Subcutaneous adipose tissue (tissue), 4 donors: Measurements from ENCODE around the gene DNAH8. TPM values are rescaled to one million over a fixed set of nuclear protein-coding genes. Genes with fewer than 3 reads are reported as not detected.

Experiments used
- total RNA-seq, 4 donors: library from RNA; depleted of rRNA; stranded (reverse); fragments of >200 nt; gene quantifications; one replicate each; pipeline ENCODE4 v1.1.0, GENCODE V29; 2016
- TF ChIP-seq, protein P1 (sequence below): fragments of 450-650 bp; IDR thresholded peaks from one replicate; pipeline ENCODE4 v1.5.1; 2016; ENCODE audit warnings: low read depth, mild to moderate bottlenecking, control low read depth, antibody characterized with exemption, moderate library complexity

DNAH8 gene
- total RNA-seq, 4 donors from 2014 or later, result not detected

DNA sequence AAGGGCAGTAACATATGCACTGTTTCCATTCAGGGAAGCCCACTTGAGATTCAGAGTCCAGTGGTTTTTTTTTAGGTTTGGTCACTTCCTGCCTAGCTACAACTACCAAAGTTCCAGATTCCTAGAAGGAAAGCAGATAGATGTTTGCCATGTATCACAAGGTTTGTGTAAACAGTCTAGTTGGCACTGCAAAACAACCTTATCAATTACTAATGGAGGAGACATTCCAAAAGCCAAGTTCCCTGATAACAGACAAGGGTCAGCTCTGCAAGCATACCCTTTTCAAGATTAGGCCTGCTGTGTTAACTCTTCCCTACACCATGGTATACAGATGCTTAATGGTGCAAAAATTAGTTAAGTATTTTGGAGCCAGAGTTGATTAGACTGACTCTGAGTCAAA is 192.2 kb downstream of the DNAH8 start:
- TF ChIP-seq, protein P1, sequence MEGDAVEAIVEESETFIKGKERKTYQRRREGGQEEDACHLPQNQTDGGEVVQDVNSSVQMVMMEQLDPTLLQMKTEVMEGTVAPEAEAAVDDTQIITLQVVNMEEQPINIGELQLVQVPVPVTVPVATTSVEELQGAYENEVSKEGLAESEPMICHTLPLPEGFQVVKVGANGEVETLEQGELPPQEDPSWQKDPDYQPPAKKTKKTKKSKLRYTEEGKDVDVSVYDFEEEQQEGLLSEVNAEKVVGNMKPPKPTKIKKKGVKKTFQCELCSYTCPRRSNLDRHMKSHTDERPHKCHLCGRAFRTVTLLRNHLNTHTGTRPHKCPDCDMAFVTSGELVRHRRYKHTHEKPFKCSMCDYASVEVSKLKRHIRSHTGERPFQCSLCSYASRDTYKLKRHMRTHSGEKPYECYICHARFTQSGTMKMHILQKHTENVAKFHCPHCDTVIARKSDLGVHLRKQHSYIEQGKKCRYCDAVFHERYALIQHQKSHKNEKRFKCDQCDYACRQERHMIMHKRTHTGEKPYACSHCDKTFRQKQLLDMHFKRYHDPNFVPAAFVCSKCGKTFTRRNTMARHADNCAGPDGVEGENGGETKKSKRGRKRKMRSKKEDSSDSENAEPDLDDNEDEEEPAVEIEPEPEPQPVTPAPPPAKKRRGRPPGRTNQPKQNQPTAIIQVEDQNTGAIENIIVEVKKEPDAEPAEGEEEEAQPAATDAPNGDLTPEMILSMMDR, result no peak

- TF ChIP-seq, protein P1, result no peak
Observed at GRCh38 chr6:38909015-38909730, 194.1 kb downstream of the DNAH8 start.

GRCh38 chr6:38910207-38910606 is 195.1 kb downstream of the DNAH8 start:
- TF ChIP-seq, protein P1, result no peak

GRCh38 chr6:38912378-38912777 is 197.3 kb downstream of the DNAH8 start:
- TF ChIP-seq, protein P1, result no peak

DNA sequence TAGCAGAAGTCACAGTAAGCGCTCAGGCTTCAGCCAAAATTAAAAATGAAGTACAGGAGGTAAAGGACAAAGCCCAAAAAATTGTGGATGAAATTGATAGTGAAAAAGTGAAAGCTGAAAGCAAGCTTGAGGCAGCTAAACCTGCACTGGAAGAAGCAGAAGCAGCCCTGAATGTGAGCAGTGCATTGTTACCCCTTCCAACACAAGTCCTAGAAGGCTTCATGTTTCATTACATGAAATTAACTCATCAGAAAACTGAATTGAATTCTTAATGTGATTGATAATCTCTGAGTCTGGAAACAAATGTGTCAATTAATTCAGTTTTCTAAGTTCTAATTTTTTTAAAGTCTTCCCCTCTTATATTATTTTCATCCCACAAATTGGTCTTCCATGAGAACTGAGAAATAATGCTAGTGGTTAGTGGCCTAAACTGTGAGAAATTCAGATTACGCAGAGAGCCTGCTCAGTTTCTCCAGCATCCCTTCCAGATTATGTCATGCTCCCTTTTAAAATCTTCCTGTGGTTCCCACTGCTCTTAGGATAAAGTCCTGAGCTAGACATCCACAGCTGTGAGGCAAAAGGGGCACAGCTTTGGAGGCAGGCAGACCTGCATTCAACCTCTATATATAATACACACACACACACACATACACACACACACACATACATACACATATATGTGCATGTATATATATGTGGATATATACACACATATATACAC is 200.3 kb downstream of the DNAH8 start:
- TF ChIP-seq, protein P1, result no peak

DNA sequence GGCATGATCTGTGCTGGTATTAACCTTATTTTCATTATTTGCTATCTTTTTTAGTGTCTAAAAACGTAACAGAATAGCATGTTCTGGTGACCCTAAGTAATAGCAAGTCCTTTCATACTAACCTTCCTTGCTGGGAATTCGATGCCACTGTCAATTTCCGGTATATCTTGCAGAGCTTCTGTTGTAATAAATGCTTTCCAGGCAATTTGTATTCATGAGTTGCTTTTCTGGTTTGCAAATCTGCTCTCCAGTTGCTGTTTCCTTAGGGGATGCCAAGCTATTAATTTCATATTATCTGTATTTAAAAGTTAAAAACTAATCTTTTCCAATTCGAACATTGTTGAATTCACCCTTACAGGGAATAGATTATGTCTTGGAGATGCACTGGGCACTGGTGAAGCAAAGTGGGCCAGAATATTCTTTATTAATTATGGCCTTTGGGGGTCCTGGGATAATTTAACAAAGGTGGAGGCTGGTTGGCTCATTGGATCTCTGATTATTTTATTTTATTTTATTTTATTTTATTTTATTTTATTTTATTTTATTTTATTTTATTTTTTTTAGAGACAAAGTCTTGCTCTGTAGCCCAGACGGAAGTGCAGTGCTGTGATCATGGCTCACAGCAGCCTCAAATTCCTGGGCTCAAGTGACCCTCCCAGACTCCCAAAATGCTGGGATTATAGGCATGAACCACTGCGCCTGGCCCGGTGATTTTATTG is 209.8 kb downstream of the DNAH8 start:
- TF ChIP-seq, protein P1, result no peak

GRCh38 chr6:38929560-38929959 is 214.4 kb downstream of the DNAH8 start:
- TF ChIP-seq, protein P1, result no peak
